ENCODE data around the gene HERC6. TPM values are rescaled to one million over a fixed set of nuclear protein-coding genes. Genes with fewer than 3 reads are reported as not detected.
"Not testable (repeated sequence)": the region's sequence is repeated elsewhere in the genome, so short reads cannot be mapped to it uniquely, and the experiment has no call there.

HERC6 gene
- total and polyA plus RNA-seq, 3 donors from 2014 or later: 8.8 to 18.8 (median 16.6) TPM

GRCh38 chr4:88419874-88420273 lies 41.2 kb downstream of the HERC6 start:
- Histone ChIP-seq H3K27ac (no peak overlapping the region), H3K4me3 (no peak overlapping the region), H3K4me1 (no peaks in the 10 kb centered on the region), H3K9me3 (no peaks in the 10 kb centered on the region), H3K36me3 (ENCODE audit: low read depth, missing control alignments) (no peaks in the 10 kb centered on the region), H3K27me3 (no peaks in the 10 kb centered on the region)
- DNase-seq: no peak
- intact Hi-C loops (cut with DNase I; ENCODE audit: low total_unique reads): no loop called here
- 77 to 78% methylated on average over 5 of the region's 5 CpGs for WGBS, 2 donors
- no peak for TF ChIP-seq POLR2A (IDR thresholded peaks at IDR 0.05)

DNA sequence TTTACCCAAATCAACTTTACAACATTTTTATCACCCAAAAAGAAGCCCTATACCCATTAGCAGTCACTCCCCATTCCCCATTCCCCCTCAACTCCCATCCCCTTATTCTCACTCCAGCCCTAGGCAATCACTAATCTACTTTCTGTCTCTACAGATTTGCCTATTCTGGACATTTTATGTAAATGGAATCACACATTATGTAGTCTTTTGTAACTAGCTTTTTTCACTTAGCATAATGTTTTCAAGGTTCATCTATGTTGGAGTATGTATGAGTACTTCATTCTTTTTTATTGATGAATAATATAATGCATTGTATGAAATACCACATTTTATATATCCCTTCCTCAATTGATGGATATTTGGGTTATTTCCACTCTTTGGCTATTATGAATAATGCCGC lies 42.2 kb downstream of the HERC6 start:
- H3K9me3 ChIP-seq: no peaks in the 10 kb centered on the region
- 95 to 100% methylated on average over 1 of the region's 1 CpG for WGBS, 2 donors
- intact Hi-C loops (cut with DNase I; ENCODE audit: low total_unique reads): no loop called here
- H3K4me3 ChIP-seq: no peak overlapping the region
- no peaks in the 10 kb centered on the region for H3K27me3 ChIP-seq
- no peaks in the 10 kb centered on the region for H3K36me3 ChIP-seq (ENCODE audit: low read depth, missing control alignments)
- TF ChIP-seq CTCF (IDR thresholded peaks at IDR 0.05) (no peak), POLR2A (IDR thresholded peaks at IDR 0.05) (no peak)
- no peak overlapping the region for H3K27ac ChIP-seq
- no peak for DNase-seq
- H3K4me1 ChIP-seq: no peaks in the 10 kb centered on the region

GRCh38 chr4:88422403-88422802 lies 43.8 kb downstream of the HERC6 start:
- WGBS, 2 donors: 90 to 91% methylated on average over 2 of the region's 2 CpGs
- no peak overlapping the region for H3K4me3 ChIP-seq
- TF ChIP-seq CTCF (IDR thresholded peaks at IDR 0.05) (no peak), POLR2A (IDR thresholded peaks at IDR 0.05) (no peak)
- H3K36me3 ChIP-seq (ENCODE audit: low read depth, missing control alignments): no peaks in the 10 kb centered on the region
- DNase-seq: no peak
- H3K27ac ChIP-seq: no peak overlapping the region
- no peaks in the 10 kb centered on the region for H3K27me3 ChIP-seq
- H3K9me3 ChIP-seq: no peaks in the 10 kb centered on the region
- no peaks in the 10 kb centered on the region for H3K4me1 ChIP-seq
- intact Hi-C loops (cut with DNase I; ENCODE audit: low total_unique reads): no loop called here

- WGBS, 2 donors: 53 to 70% methylated on average over 1 of the region's 1 CpG
- H3K36me3 ChIP-seq (ENCODE audit: low read depth, missing control alignments): no peaks in the 10 kb centered on the region
- intact Hi-C loops (cut with DNase I; ENCODE audit: low total_unique reads): no loop called here
These were observed 50.7 kb downstream of the HERC6 start for GRCh38 chr4:88429401-88429800.

GRCh38 chr4:88435987-88436693 lies 57.5 kb downstream of the HERC6 start:
- H3K36me3 ChIP-seq (ENCODE audit: low read depth, missing control alignments): no peaks in the 10 kb centered on the region

More at GRCh38 chr4:88429401-88429800, 50.7 kb downstream of the HERC6 start:
- H3K27ac ChIP-seq: no peak overlapping the region
- H3K27me3 ChIP-seq: no peaks in the 10 kb centered on the region
- H3K4me3 ChIP-seq: no peak overlapping the region
- no peaks in the 10 kb centered on the region for H3K9me3 ChIP-seq
- DNase-seq: no peak
- TF ChIP-seq CTCF (IDR thresholded peaks at IDR 0.05) (no peak), POLR2A (IDR thresholded peaks at IDR 0.05) (no peak)
- no peaks in the 10 kb centered on the region for H3K4me1 ChIP-seq

DNA sequence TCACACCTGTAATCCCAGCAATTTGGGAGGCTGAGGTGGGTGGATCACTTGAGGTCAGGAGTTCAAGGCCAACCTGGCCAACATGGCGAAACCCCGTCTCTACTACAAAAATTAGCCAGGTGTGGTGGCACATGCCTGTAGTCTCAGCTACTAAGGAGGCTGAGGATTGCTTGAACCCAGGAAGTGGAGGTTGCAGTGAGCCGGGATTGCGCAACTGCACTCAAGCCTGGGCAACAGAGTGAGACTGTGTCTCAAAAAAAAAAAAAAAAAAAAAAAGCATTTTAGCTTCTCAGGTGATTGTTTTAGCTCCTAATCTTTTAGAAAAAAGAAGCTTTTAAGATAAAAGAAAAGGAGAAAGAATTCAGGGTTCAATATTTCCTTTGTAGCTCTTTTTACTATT lies 59.2 kb downstream of the HERC6 start:
- H3K27ac ChIP-seq; intact Hi-C loops (cut with DNase I; ENCODE audit: low total_unique reads); DNase-seq; H3K4me3 ChIP-seq; H3K4me1 ChIP-seq; H3K9me3 ChIP-seq; H3K27me3 ChIP-seq; H3K36me3 ChIP-seq (ENCODE audit: low read depth, missing control alignments): not testable (repeated sequence)
- WGBS, 2 donors: 90 to 98% methylated on average over 4 of the region's 4 CpGs

More at GRCh38 chr4:88435987-88436693, 57.5 kb downstream of the HERC6 start:
- TF ChIP-seq POLR2A (IDR thresholded peaks at IDR 0.05) (no peak), CTCF (IDR thresholded peaks at IDR 0.05) (no peak)
- Histone ChIP-seq H3K4me3 (no peak overlapping the region), H3K27ac (no peak overlapping the region), H3K27me3 (no peaks in the 10 kb centered on the region), H3K9me3 (no peaks in the 10 kb centered on the region), H3K4me1 (peaks cover 9% of the 10 kb centered on the region)
- no peak for DNase-seq
- intact Hi-C loops (cut with DNase I; ENCODE audit: low total_unique reads): no loop called here
- 82 to 94% methylated on average over 1 of the region's 1 CpG for WGBS, 2 donors

Data from testis (tissue), 3 donors.